Left hindlimb (tissue), 1 donor: ENCODE data around the gene LYRM4.
A peak's percentile ranks its signal among the peaks of the same experiment; 100 is the strongest.

Experiments
- DNase-seq: peaks from one replicate; pipeline ENCODE4 v3.0.0-alpha.2; 2018

The LYRM4 gene

GRCh38 chr6:5260661-5261544, at the start of gene LYRM4, which contains the start of gene FARS2:
TSS of gene LYRM4 (minus strand) at chr6:5260950. CDS start at chr6:5260733, 217 bp downstream.
TSS of gene FARS2 (plus strand) at chr6:5261513.
- peak; percentile 95 for DNase-seq

- no peak for DNase-seq
Measured at GRCh38 chr6:5308066-5308465, 47.3 kb upstream of the LYRM4 start.

GRCh38 chr6:5307058-5307457, 46.3 kb upstream of the LYRM4 start:
- DNase-seq: no peak

- DNase-seq: no peak
Measured at GRCh38 chr6:5305968-5306626, 45.3 kb upstream of the LYRM4 start.

GRCh38 chr6:5303682-5304081, 42.9 kb upstream of the LYRM4 start:
- DNase-seq: no peak

GRCh38 chr6:5302995-5303622, 42.4 kb upstream of the LYRM4 start:
- no peak for DNase-seq

GRCh38 chr6:5302220-5302946, 41.6 kb upstream of the LYRM4 start:
- no peak for DNase-seq

- DNase-seq: no peak
Measured at GRCh38 chr6:5300206-5300764, 39.5 kb upstream of the LYRM4 start.

- DNase-seq: no peak
Measured at GRCh38 chr6:5295623-5296022, 34.9 kb upstream of the LYRM4 start.

GRCh38 chr6:5294392-5295211, 33.9 kb upstream of the LYRM4 start:
- no peak for DNase-seq

GRCh38 chr6:5293692-5294091, 32.9 kb upstream of the LYRM4 start:
- DNase-seq: no peak

GRCh38 chr6:5292154-5292553, 31.4 kb upstream of the LYRM4 start:
- no peak for DNase-seq

- DNase-seq: no peak
Measured at GRCh38 chr6:5290500-5290899, 29.8 kb upstream of the LYRM4 start.

- DNase-seq: no peak
Measured at GRCh38 chr6:5290097-5290496, 29.3 kb upstream of the LYRM4 start.

- DNase-seq: no peak
Measured at GRCh38 chr6:5287966-5288297, 27.2 kb upstream of the LYRM4 start.

GRCh38 chr6:5287205-5287965, 26.6 kb upstream of the LYRM4 start:
- no peak for DNase-seq

GRCh38 chr6:5286780-5287179, 26.0 kb upstream of the LYRM4 start:
- no peak for DNase-seq

- DNase-seq: no peak
Measured at GRCh38 chr6:5285526-5285925, 24.8 kb upstream of the LYRM4 start.

GRCh38 chr6:5285081-5285480, 24.3 kb upstream of the LYRM4 start:
- DNase-seq: no peak

- DNase-seq: no peak
Measured at GRCh38 chr6:5282191-5282623, 21.5 kb upstream of the LYRM4 start.

- no peak for DNase-seq
Measured at GRCh38 chr6:5280920-5281319, 20.2 kb upstream of the LYRM4 start.
